HG02884 (cell line): ENCODE results near the gene ZBTB17.

Experiments used
- ATAC-seq: cut with Tn5 transposase; IDR thresholded peaks from one replicate; pipeline ENCODE4 v1.9.1; 2021; ENCODE audit warnings: mild to moderate bottlenecking, moderate library complexity; ENCODE audit not compliant: unreplicated experiment

ZBTB17 gene

DNA sequence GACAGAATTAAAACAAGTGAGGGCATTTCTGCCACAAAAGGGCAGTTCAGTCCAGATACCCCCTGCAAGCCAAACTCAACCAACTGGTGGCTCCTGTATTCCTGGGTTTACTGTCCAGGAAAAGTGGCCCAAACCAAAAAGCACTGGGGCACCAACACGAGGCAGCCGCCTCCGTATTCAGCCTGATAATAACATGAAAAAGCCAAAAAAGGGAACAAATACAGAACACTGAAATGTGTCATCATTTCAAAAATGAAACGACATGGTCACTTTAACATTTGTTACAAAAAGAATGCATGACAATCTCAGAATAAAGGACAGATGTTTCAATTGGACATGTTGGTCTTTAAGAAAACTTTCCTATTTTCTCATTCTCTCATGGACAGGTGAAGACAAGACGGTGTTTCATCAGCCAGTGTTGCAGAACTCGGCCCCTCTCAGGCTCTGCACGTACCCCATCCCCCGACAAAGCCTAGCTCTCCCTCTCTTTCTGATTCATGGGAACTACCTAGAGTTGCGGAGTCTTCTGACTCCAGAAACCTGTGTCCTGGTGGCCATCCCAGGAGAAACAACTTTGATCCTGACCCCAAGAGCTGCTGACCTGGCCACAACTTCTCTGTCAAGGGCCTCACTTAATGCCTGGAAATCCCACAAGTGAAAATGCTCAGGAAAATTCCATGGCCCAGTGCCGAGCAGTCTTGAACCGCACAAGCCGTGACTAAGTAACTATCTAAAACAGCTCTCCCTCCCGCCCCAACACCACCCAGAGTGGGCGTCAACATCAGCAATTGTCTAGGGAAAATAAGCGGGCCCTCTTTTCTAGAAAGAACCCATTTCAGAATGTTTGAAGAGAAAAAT lies 27.1 kb downstream of the ZBTB17 start:
- ATAC-seq: no peak

DNA sequence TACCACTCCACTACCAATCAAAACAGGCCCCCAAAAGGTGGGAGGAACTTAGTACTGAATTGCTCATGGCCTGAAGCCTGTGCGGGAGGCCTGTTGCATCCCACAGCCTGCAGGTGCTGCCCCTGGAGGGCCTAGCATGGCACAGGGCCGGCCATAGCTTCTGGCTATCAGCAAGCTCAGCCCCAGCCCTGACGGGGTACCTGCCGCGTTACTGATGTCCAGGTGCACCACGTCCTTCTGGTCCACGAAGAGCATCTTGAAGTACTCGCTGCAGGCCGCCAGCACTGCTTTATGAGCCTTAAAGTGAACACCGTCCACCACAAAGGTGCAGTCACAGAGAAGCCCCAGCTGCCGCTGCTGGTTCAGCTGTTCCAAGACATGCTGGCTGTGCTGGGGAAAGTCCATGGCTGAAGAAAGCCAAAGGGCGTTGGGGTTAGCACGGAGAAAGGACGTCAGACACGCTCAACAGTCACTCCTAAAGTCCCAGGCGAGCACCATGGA lies 27.8 kb downstream of the ZBTB17 start:
- no peak for ATAC-seq

- ATAC-seq: no peak
These were observed 28.4 kb downstream of the ZBTB17 start for GRCh38 chr1:15947382-15948090.

- no peak for ATAC-seq
These were observed 29.1 kb downstream of the ZBTB17 start for GRCh38 chr1:15946571-15947381.

GRCh38 chr1:15945832-15946448 lies 30.0 kb downstream of the ZBTB17 start:
- no peak for ATAC-seq

- ATAC-seq: no peak
These were observed 30.7 kb downstream of the ZBTB17 start for GRCh38 chr1:15945011-15945831.

- ATAC-seq: no peak
These were observed 31.4 kb downstream of the ZBTB17 start for GRCh38 chr1:15944308-15945010.

GRCh38 chr1:15943992-15944307 lies 32.0 kb downstream of the ZBTB17 start:
- no peak for ATAC-seq

GRCh38 chr1:15943328-15943991 lies 32.4 kb downstream of the ZBTB17 start:
- ATAC-seq: no peak

- ATAC-seq: no peak
These were observed 33.1 kb downstream of the ZBTB17 start for GRCh38 chr1:15942661-15943327.

DNA sequence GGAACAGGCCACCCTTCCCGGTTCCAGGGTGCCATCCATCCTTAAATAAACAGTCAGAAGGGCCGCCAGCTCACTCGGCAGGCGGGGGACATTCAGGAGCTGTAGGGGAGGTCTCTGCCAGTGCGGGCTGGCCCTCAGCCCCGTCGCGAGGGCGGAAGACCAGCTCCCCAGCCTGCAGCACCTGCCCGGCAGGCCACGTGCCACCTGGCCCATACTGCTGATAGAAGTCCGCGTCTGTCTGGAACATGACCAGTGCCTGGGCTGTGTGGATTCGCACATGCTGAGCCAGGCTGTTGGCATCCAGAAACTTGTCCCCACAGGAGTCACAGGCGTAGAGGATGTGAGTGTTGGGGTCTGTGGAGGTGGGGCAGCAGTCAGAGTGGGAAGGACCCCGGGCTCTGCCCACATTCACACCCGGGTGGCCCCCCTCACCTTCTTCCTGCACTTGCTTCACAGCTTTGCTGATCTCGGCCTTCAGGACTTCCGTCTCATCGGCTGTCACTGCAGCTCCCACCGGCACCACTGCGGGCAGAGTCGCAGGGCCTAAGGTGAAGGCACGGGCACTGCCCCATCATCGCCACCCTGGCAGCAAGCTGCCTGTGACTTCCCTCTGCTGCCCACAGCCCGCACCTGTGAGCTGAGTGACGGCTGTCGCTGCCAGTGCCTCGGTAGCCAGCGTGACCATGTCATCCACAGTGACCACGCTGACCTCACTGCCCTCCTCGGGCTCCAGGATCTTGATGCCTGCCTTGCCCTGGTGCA lies 33.8 kb downstream of the ZBTB17 start:
- no peak for ATAC-seq

DNA sequence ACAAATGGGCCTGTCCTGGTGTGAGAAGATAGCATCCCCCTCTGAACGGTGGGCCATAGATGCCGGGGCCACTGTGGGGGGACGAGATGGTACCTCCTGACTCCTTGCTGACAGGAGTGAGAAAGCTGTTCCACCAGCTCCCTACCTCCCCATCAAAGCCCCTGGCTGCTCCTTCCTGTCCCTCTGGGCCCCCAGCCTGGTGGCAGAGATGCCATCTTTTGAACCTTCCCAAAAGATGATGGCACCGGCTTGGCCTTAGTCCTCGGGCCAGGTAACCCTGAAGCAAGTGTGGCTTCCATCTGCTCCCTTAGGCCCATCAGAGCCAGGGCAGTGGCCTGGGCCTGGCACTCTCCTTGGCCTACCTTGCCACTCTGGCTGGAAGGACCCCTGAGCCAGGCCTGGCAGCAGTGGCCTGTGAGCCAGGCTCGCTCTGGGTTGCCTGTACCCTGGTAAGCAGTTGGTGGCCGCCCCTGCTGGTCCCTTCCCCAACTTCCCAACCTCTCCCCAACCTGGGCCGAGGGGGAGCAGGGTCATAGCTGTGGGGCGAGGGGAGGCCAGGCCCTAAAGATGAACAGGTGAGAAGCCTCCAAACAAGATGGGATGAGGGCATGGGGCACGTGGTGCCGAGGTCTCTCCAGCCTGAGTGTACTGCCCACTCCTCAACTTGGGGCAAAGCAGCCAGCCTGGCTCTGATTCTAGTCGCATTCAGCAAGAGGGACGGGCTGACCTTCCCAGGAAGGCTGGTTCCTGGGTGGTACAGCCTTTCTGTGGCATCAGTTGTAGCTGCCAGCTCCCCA lies 34.7 kb downstream of the ZBTB17 start:
- no peak for ATAC-seq

- ATAC-seq: no peak
These were observed 35.5 kb downstream of the ZBTB17 start for GRCh38 chr1:15940110-15941043.

- ATAC-seq: no peak
These were observed 36.5 kb downstream of the ZBTB17 start for GRCh38 chr1:15939181-15940109.
